HuH-7.5 (cell line): Measurements from ENCODE around the gene CACHD1.
A peak's percentile ranks its signal among the peaks of the same experiment; 100 is the strongest.

Experiments
- DNase-seq: peaks from one replicate; pipeline ENCODE4 v3.0.0; 2011; ENCODE audit warnings: low spot score

Gene CACHD1

GRCh38 chr1:64469977-64470664, at the start of gene CACHD1:
Gene CACHD1 (plus strand): TSS chr1:64470129. CDS start chr1:64470745, 616 bp downstream.
- peak; percentile 81 for DNase-seq

- no peak for DNase-seq
These were observed 48.6 kb upstream of the CACHD1 start for GRCh38 chr1:64421377-64421776.

- no peak for DNase-seq
These were observed 46.4 kb upstream of the CACHD1 start for GRCh38 chr1:64423526-64423925.

GRCh38 chr1:64424412-64424811, 45.5 kb upstream of the CACHD1 start:
- no peak for DNase-seq

GRCh38 chr1:64425521-64425920, 44.4 kb upstream of the CACHD1 start:
- DNase-seq, result no peak

GRCh38 chr1:64426681-64427080, 43.2 kb upstream of the CACHD1 start:
- no peak for DNase-seq

- DNase-seq, result no peak
These were observed 42.0 kb upstream of the CACHD1 start for GRCh38 chr1:64427879-64428278.

GRCh38 chr1:64433308-64433707, 36.6 kb upstream of the CACHD1 start:
- DNase-seq, result no peak

- no peak for DNase-seq
These were observed 36.2 kb upstream of the CACHD1 start for GRCh38 chr1:64433747-64434146.

- no peak for DNase-seq
These were observed 34.9 kb upstream of the CACHD1 start for GRCh38 chr1:64435000-64435399.

- no peak for DNase-seq
These were observed 32.5 kb upstream of the CACHD1 start for GRCh38 chr1:64437453-64437852.

GRCh38 chr1:64440183-64440826, 29.6 kb upstream of the CACHD1 start:
- DNase-seq, result no peak

- DNase-seq, result no peak
These were observed 18.5 kb upstream of the CACHD1 start for GRCh38 chr1:64451440-64451839.

GRCh38 chr1:64453688-64454087, 16.2 kb upstream of the CACHD1 start:
- no peak for DNase-seq

- DNase-seq, result no peak
These were observed 11.0 kb upstream of the CACHD1 start for GRCh38 chr1:64458915-64459314.

- DNase-seq, result no peak
These were observed 10.2 kb upstream of the CACHD1 start for GRCh38 chr1:64459743-64460142.

GRCh38 chr1:64466033-64466432, 3.9 kb upstream of the CACHD1 start:
- DNase-seq, result no peak

GRCh38 chr1:64469116-64469976, 583 bp upstream of the CACHD1 start:
- peak; percentile 30 for DNase-seq

- DNase-seq, result peak; percentile 47
These were observed 812 bp downstream of the CACHD1 start for GRCh38 chr1:64470665-64471217.

GRCh38 chr1:64471218-64472039, 1.5 kb downstream of the CACHD1 start:
- DNase-seq, result peak; percentile 57

GRCh38 chr1:64472040-64472376, 2.1 kb downstream of the CACHD1 start:
- no peak for DNase-seq

GRCh38 chr1:64472805-64473204, 2.9 kb downstream of the CACHD1 start:
- DNase-seq, result no peak
